ENCODE measurements around the gene RGS3.

GRCh38 chr9:113577525-113578261 is 114.2 kb downstream of the RGS3 start:
- TF ChIP-seq, protein P1, sequence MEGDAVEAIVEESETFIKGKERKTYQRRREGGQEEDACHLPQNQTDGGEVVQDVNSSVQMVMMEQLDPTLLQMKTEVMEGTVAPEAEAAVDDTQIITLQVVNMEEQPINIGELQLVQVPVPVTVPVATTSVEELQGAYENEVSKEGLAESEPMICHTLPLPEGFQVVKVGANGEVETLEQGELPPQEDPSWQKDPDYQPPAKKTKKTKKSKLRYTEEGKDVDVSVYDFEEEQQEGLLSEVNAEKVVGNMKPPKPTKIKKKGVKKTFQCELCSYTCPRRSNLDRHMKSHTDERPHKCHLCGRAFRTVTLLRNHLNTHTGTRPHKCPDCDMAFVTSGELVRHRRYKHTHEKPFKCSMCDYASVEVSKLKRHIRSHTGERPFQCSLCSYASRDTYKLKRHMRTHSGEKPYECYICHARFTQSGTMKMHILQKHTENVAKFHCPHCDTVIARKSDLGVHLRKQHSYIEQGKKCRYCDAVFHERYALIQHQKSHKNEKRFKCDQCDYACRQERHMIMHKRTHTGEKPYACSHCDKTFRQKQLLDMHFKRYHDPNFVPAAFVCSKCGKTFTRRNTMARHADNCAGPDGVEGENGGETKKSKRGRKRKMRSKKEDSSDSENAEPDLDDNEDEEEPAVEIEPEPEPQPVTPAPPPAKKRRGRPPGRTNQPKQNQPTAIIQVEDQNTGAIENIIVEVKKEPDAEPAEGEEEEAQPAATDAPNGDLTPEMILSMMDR (conservative IDR thresholded peaks at IDR 0.05; ENCODE audit: low read length): no peak
- TF ChIP-seq EZH2phosphoT487 (IDR thresholded peaks at IDR 0.05; ENCODE audit: borderline replicate concordance, low read depth, low read length): no peak
